Naive B cell (primary cell): ENCODE measurements around the gene CUBN. TPM values are rescaled to one million over a fixed set of nuclear protein-coding genes. Genes with fewer than 3 reads are reported as not detected.
A peak's percentile ranks its signal among the peaks of the same experiment; 100 is the strongest.

Source experiments
- ATAC-seq, 2 donors: fragments of 150-1000 bp; cut with Tn5 transposase; 2 replicates each; pipeline ENCODE4 v1.10.0; 2021; ENCODE audit warnings: low read depth in 2 of 2, mild to moderate bottlenecking in 2 of 2, moderate library complexity in 2 of 2
- DNase-seq: peaks from one replicate; pipeline ENCODE4 v3.0.0; 2022
- H3K27ac Mint-ChIP-seq, 6 donors: one replicate each; pipeline ENCODE4 v1.8.0; 2020 to 2022; ENCODE audit warnings: mild to moderate bottlenecking in 6 of 6, mixed read lengths in 6 of 6, moderate library complexity in 5 of 6, inconsistent platforms in 2 of 6
- H3K27me3 Mint-ChIP-seq, 3 donors: one replicate each; pipeline ENCODE4 v1.8.0; 2021 to 2022; ENCODE audit warnings: mixed read lengths in 3 of 3, mild to moderate bottlenecking in 1 of 3
- H3K36me3 Mint-ChIP-seq, 2 donors: one replicate each; pipeline ENCODE4 v1.8.0; 2020 to 2022; ENCODE audit warnings: mixed read lengths in 2 of 2, inconsistent platforms in 1 of 2, mild to moderate bottlenecking in 1 of 2
- H3K4me1 Mint-ChIP-seq, 3 donors: one replicate each; pipeline ENCODE4 v1.8.0; 2020 to 2022; ENCODE audit warnings: mixed read lengths in 3 of 3, inconsistent platforms in 1 of 3, mild to moderate bottlenecking in 1 of 3, moderate library complexity in 1 of 3
- H3K4me3 Mint-ChIP-seq, 8 donors: one replicate each; pipeline ENCODE4 v1.8.0; 2020 to 2022; ENCODE audit warnings: mild to moderate bottlenecking in 8 of 8, mixed read lengths in 8 of 8, moderate library complexity in 8 of 8, inconsistent platforms in 2 of 8
- H3K9me3 Mint-ChIP-seq, 7 donors: one replicate each; pipeline ENCODE4 v1.8.0; 2020 to 2022; ENCODE audit warnings: mixed read lengths in 7 of 7, mild to moderate bottlenecking in 5 of 7, inconsistent platforms in 2 of 7, moderate library complexity in 1 of 7
- polyA plus RNA-seq, 6 donors: library from polyadenylated mRNA; unstranded; fragments of 300-500 nt; fragmentation: Illumina TruSeq; gene quantifications; one replicate each; pipeline ENCODE4 v1.2.3, GENCODE V29; 2021; ENCODE audit warnings: low read depth in 6 of 6

CUBN gene
- polyA plus RNA-seq, 6 donors from 2014 or later: 0.07 to 0.51 (median 0.34) TPM; not detected in 1

DNA sequence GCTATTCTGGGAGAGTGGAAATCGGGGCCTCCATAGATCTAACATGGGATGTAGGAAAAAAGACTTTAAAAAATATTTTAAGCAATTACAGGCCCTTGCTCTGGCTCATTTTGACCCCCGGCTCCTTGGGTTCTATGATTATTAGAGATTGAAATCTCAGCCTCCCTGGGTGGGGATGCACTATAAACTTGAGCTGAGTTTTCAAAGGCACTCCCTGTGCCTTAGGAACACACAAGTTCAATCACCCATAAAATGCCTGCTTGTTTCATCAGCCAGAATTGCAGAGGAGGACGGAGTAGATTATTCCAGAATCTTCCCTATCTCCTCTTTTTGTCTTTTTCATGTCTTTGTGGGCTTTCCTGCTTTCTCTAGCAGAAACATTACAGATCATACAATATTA, 145.4 kb downstream of the CUBN start:
- no peak overlapping the region for H3K4me3 Mint-ChIP-seq
- no peaks in the 10 kb centered on the region for H3K27me3 Mint-ChIP-seq
- peaks cover 0 to 3% (median 0%) of the 10 kb centered on the region in 7 donors for H3K9me3 Mint-ChIP-seq
- no peaks in the 10 kb centered on the region for H3K4me1 Mint-ChIP-seq
- DNase-seq: no peak
- no peak for ATAC-seq
- peak overlapping the region in 1 of 6 donors; percentile 74 for H3K27ac Mint-ChIP-seq
- peaks cover 8 to 14% of the 10 kb centered on the region in 2 donors for H3K36me3 Mint-ChIP-seq

DNA sequence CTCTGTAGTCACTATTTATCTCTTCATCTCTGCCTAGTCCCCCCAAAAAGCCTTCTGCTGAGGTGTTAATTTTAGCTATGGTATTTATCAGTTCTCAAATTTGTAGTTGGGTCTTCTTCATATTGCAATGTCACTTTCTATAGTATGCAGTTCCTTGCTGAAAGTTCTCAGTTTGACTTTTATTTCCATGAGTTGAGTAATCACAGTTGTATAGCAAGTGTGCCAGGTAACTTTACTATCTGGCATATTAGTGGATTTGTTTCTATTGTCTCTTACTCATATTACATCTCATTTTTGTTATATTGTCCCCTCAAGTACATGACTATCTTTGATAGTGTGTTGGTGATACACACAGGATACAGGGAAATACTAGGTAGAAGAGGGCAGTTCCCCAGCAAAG, 152.8 kb downstream of the CUBN start:
- no peaks in the 10 kb centered on the region for H3K27me3 Mint-ChIP-seq
- H3K27ac Mint-ChIP-seq: peak overlapping the region in 1 of 6 donors; percentile 25
- H3K9me3 Mint-ChIP-seq: peaks cover 0 to 9% (median 2%) of the 10 kb centered on the region in 7 donors
- H3K36me3 Mint-ChIP-seq: peaks cover 22 to 26% of the 10 kb centered on the region in 2 donors
- no peaks in the 10 kb centered on the region for H3K4me1 Mint-ChIP-seq
- H3K4me3 Mint-ChIP-seq: peak overlapping the region in 1 of 8 donors; percentile 52
- ATAC-seq (no peak), DNase-seq (no peak)

DNA sequence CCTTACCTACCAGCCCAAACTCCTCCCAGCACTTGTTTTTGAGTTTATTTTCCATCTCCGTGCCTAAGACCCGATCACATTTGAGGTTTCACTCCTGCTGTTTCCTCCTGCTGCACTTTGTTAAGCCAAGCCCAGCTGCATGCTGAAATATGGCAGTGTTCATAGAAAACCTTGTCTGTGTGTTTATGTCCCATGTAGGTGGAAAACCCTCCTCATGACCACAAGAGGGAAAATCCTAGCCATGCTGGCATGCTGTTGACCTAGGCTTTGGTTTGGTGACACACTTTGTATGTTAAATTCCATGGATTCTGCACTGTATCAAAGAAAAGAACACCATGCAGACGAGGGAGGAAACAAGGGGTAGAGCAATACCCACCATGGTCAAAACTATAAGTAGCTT, 154.4 kb downstream of the CUBN start:
- peaks cover 17% of the 10 kb centered on the region in 2 donors for H3K36me3 Mint-ChIP-seq
- DNase-seq (no peak), ATAC-seq (no peak)
- no peak overlapping the region for H3K27ac Mint-ChIP-seq
- H3K4me1 Mint-ChIP-seq: no peaks in the 10 kb centered on the region
- H3K4me3 Mint-ChIP-seq: no peak overlapping the region
- H3K9me3 Mint-ChIP-seq: peaks cover 0 to 9% (median 2%) of the 10 kb centered on the region in 7 donors
- no peaks in the 10 kb centered on the region for H3K27me3 Mint-ChIP-seq

DNA sequence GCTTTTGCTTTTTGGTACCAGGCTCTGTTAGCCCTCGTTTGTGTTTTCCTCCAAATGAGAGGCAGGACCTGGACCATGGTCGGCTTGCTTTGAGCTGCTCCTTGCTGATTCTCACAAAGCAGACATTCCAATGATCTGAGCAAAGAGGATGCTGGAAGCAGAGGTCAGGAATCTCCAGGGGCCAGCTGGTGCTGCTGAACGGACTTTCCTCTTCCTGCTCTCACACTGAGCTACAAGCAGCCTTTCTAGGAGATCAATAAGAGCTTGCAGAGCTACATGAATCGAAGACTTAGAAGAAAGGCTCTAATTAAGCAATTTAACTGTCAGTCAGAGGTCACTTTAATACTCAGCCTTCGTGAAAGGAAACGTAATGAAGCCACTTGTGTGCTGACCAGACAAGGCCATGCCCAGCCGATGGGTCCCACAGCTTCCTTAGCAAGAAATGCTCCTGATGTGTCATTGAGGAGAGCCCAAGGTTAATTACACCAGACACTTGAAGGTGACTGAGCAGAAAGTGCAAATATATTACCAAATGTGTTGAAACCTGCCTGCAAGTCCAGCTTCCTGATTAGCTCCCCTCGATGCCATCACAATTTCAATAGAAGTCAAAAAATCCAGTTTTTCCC, 161.1 kb downstream of the CUBN start:
- H3K27me3 Mint-ChIP-seq: no peaks in the 10 kb centered on the region
- no peak overlapping the region for H3K4me3 Mint-ChIP-seq
- H3K4me1 Mint-ChIP-seq: no peaks in the 10 kb centered on the region
- no peaks in the 10 kb centered on the region for H3K36me3 Mint-ChIP-seq
- ATAC-seq (no peak), DNase-seq (no peak)
- no peak overlapping the region for H3K27ac Mint-ChIP-seq
- no peaks in the 10 kb centered on the region for H3K9me3 Mint-ChIP-seq

DNA sequence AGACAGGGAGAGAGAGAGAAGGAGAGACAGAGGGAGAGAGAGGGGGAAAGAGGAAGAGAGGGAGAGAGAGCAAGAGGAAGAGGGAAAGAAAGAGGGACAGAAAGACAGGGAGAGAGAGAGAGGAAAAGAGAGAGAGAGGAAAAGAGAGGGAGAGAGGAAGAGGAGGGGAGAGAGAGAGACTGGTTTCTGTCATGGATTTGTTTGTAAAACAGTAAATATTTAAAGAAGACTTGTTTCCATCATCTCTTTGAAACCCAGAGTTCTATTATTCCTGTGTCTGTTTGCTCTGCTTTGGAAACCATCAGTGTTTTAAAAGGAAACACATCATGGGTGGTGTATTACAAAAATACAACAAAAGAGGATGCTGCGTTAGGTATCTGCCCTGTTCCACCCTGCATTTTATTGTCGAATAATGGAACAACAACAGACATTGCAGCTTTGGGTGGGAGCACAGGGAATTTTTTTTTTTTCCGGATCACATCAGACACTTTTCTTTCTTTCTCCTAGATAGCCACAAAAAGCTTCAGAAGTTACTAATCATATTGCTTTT, 161.7 kb downstream of the CUBN start:
- Mint-ChIP-seq H3K36me3 (no peaks in the 10 kb centered on the region), H3K9me3 (no peaks in the 10 kb centered on the region), H3K4me3 (no peak overlapping the region), H3K27me3 (no peaks in the 10 kb centered on the region), H3K27ac (peak overlapping the region in 1 of 6 donors; percentile 33), H3K4me1 (no peaks in the 10 kb centered on the region)
- no peak for ATAC-seq
- DNase-seq: no peak

DNA sequence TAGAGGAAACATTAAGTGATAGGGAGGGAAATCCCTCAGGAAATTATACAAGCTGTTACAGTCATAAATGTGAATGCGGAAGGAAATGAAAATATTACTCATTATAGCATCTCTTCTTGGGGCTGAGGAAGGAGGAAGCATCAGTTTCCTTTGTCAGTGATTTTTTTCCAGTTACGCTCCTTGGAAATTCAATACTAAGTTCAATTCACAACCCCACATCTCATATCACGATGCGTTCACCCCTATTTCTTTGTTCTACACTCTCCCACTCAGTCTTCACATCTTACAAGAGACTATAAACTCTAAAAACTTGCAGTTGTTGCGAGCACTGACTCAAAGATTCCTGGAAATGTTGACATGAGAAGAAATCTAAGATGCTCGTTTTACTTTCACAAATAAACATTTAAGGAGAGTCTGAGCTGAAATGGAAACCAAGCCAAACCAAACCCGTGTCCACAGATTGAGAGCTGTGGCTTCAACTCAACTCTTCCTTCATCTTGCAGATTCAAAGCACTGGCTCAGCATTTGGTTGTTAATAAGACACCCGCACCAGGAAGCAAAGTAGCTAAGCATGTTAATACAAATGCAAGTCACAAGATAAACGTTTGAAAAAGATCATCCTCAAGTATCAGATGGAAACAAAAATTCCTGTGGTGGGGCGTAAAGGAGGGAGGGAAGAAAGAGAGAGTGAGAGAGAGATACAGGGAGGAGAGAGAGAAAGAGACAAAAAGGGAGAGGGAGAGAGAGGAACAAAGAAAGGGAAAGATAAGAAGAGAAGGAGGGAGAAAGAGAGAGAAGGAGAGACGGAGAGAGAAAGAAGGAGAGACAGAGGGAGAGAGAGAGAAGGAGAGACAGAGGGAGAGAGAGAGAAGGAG, 162.4 kb downstream of the CUBN start:
- Mint-ChIP-seq H3K27me3 (no peaks in the 10 kb centered on the region), H3K4me1 (no peaks in the 10 kb centered on the region), H3K27ac (peak overlapping the region in 1 of 6 donors; percentile 33), H3K9me3 (no peaks in the 10 kb centered on the region), H3K36me3 (peaks cover 0 to 2% of the 10 kb centered on the region in 2 donors), H3K4me3 (no peak overlapping the region)
- ATAC-seq (no peak), DNase-seq (no peak)

DNA sequence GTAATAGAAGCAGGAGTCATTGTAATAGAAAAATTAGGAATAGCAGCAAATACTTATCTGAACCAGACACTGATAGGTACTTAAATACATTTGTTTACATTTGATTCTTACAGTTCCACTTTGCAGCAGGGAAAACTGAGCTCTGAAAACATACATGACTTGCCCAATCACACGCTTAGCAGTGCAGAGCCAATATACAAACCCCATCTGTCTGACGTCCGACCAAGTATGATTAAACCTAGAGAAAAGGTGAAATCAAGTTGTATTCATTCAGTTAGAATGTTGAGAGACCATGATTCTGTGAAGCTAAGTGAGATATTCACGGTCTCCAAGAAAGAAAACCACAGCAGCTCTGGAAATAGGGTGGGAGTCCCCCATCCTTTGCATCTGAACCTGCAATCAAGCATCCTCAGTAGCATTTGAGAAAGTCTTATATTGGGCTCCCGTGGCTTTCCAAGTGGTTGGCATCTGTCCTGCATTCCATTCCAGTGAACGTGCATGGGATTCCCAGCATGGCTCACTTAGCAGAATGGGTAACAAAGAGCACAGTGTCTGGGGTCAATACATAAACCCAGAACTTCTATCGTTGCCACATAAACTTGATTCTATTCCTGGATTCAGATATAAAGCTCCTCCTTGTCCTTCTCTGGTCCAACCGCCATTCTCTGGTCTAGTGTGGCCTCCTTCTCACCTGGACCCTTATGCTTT, 163.7 kb downstream of the CUBN start:
- DNase-seq (no peak), ATAC-seq (no peak)
- no peak overlapping the region for H3K27ac Mint-ChIP-seq
- H3K9me3 Mint-ChIP-seq: no peaks in the 10 kb centered on the region
- peaks cover 0 to 7% of the 10 kb centered on the region in 2 donors for H3K36me3 Mint-ChIP-seq
- H3K4me1 Mint-ChIP-seq: no peaks in the 10 kb centered on the region
- no peaks in the 10 kb centered on the region for H3K27me3 Mint-ChIP-seq
- no peak overlapping the region for H3K4me3 Mint-ChIP-seq

DNA sequence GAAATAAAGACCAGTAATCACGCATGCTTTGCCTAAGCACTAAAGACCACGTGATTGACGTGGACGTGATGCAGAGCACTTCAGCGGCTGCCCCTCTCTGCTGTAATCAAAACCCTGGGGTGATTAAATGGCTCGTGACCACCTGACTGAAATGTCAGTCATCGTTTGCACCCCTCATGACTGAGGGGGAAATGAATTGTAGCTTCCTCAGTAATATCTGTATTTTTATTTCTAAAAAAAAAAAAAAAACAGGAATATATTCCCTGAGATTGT, 164.3 kb downstream of the CUBN start:
- DNase-seq (no peak), ATAC-seq (no peak)
- Mint-ChIP-seq H3K27ac (no peak overlapping the region), H3K36me3 (peaks cover 0 to 7% of the 10 kb centered on the region in 2 donors), H3K27me3 (no peaks in the 10 kb centered on the region), H3K4me1 (no peaks in the 10 kb centered on the region), H3K9me3 (no peaks in the 10 kb centered on the region), H3K4me3 (no peak overlapping the region)

DNA sequence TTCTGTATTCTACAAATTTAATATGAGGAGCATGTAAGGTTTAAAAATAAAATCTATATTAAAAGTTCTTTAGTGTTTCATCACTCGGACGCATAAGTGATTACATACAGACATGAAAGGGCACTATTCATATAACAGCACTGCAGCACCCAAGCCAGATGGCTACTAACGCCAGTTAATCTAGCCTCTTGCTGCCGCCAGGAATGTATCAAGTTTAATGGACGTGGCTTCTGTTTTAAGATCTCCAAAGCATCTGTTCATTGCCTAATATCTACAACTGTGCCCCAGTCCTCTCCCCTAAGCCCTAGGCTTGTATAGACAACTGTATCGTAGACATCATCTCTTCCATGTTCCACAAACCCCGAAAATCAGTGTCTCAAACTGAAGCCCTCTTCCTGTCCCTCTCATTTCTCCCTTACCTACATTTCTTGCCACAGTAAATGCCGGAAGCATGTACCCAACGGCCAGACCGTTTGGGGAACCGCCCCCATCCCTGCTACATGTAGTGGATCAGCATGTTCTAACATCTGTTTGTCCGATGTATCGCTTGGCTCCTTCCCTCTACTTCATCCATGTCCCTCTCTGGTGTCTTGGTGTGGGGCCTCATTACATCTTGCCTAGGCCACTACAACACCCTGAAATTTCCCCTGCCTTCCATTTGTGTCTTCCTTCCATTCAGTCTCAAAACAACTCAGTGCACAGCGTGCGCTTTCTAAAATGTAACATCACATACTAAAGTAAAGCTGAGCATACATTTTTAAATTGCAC, 164.9 kb downstream of the CUBN start:
- no peaks in the 10 kb centered on the region for H3K9me3 Mint-ChIP-seq
- no peaks in the 10 kb centered on the region for H3K4me1 Mint-ChIP-seq
- no peak for ATAC-seq
- no peak overlapping the region for H3K4me3 Mint-ChIP-seq
- H3K27ac Mint-ChIP-seq: no peak overlapping the region
- DNase-seq: no peak
- no peaks in the 10 kb centered on the region for H3K27me3 Mint-ChIP-seq
- H3K36me3 Mint-ChIP-seq: peaks cover 0 to 7% of the 10 kb centered on the region in 2 donors

DNA sequence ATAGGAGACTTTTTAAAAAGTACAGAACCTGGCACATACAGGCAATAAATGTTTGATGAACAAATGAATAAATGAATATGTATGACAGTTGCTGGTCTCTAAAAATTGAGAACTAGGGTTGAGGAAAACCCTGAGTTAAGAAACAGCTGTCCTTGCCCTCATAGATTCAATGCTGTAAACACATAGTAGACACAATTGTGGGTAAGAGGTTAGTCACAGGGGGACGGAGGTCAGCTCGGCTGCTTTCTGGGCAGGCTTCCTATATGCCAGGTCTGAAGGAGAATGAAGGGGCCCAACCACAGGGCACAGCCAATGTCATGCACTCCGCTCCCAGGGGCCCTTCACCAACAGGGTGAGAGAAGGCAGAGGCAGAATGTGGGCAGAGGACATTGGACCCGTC, 169.1 kb downstream of the CUBN start:
- H3K9me3 Mint-ChIP-seq: no peaks in the 10 kb centered on the region
- no peak overlapping the region for H3K4me3 Mint-ChIP-seq
- H3K36me3 Mint-ChIP-seq: peaks cover 0 to 7% of the 10 kb centered on the region in 2 donors
- no peaks in the 10 kb centered on the region for H3K27me3 Mint-ChIP-seq
- no peak for ATAC-seq
- H3K4me1 Mint-ChIP-seq: no peaks in the 10 kb centered on the region
- no peak for DNase-seq
- H3K27ac Mint-ChIP-seq: no peak overlapping the region

DNA sequence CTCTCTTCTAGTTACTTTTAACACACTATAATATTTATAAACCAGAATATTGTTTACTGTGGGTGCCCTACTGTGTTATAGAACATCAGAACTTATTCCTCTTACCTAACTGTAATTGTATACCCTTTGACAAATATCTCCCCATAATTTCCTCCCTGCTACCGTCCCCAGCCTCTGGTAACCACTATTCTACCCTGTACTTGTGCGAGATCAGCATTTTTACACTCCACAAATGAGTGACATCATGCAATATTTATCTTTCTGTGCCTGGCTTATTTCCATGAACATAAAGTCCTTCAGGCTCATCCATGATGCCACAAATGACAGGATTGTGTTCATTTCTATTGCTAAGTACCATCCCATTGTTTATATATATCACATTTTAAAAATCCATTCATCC, 172.6 kb downstream of the CUBN start:
- Mint-ChIP-seq H3K9me3 (no peaks in the 10 kb centered on the region), H3K36me3 (peaks cover 0 to 3% of the 10 kb centered on the region in 2 donors), H3K4me3 (no peak overlapping the region), H3K4me1 (peaks cover 0 to 4% (median 0%) of the 10 kb centered on the region in 3 donors), H3K27ac (no peak overlapping the region), H3K27me3 (no peaks in the 10 kb centered on the region)
- DNase-seq (no peak), ATAC-seq (no peak)

DNA sequence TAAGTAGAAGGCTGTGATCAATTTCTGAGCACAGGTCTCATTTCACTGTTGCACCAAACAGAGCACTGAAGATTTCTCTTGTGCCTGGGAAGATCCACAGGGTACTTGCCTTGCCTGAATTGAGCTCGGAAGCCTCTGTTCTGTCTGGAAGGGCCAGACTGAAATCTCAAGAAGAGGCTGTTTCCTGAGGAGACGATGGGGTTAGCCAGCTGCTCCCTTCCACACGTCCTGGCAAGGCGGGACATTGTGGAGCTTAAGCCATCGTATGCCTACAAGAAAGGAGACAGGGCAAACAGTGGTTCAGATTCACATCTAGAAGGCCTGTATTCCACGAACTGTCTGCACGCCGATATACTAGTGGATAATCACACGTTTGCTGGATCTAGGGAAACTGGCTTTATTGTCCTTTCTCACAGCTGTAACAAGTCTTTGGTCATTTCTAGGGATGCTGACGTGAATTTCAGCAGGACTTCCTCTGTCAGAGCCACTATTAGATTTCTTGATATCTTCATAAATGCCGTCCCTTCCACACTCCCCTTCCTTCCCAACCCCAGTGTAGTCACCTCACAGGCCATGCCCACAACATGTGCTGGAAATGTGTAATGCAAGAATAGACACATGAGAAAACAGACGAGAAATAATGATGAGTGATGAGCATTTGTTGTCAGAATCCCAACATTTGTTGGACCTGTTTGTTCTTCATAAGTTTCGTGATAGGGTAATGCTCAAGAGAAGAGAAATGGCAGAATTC, 175.2 kb downstream of the CUBN start:
- H3K27me3 Mint-ChIP-seq: no peaks in the 10 kb centered on the region
- H3K4me3 Mint-ChIP-seq: no peak overlapping the region
- peaks cover 0 to 4% (median 0%) of the 10 kb centered on the region in 3 donors for H3K4me1 Mint-ChIP-seq
- no peak for ATAC-seq
- no peak overlapping the region for H3K27ac Mint-ChIP-seq
- no peaks in the 10 kb centered on the region for H3K9me3 Mint-ChIP-seq
- H3K36me3 Mint-ChIP-seq: no peaks in the 10 kb centered on the region
- no peak for DNase-seq
